ENCODE measurements around the gene NFYC. TPM values are rescaled to one million over a fixed set of nuclear protein-coding genes. Genes with fewer than 3 reads are reported as not detected.

NFYC gene
- total and polyA plus RNA-seq, 7 donors: 45.8 to 69.0 (median 58.6) TPM

DNA sequence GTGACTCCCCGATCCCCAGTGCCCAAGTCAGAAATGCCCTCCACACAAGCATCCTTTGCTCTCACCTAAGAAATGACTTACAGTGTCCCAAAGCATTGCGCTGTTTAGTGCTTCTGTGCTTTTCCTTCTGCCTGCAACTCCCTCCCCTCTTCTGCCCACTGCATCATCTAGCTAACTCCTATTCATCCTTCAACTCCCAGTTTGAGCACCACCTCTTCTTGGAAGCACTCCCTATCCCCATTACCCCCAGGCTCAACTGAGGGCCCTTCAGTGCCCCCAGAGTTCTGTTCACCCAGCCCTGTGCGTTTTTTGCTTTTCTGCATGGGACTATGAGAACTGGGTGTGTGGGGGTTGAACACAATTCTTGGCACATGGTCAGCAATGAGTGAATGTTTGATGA lies 102.1 kb downstream of the NFYC start:
- DNase-seq (no peak), ATAC-seq (no peak)
- H3K36me3 ChIP-seq (ENCODE audit: insufficient read depth in 1 of 2, low read depth in 1 of 2): no peaks in the 10 kb centered on the region
- H3K9me3 ChIP-seq: no peaks in the 10 kb centered on the region
- intact Hi-C loops (cut with DNase I): no loop called here
- WGBS, 3 donors: 95 to 97% (median 96%) methylated on average over 3 of the region's 3 CpGs
- H3K4me3 ChIP-seq: no peak overlapping the region
- TF ChIP-seq, protein P1, sequence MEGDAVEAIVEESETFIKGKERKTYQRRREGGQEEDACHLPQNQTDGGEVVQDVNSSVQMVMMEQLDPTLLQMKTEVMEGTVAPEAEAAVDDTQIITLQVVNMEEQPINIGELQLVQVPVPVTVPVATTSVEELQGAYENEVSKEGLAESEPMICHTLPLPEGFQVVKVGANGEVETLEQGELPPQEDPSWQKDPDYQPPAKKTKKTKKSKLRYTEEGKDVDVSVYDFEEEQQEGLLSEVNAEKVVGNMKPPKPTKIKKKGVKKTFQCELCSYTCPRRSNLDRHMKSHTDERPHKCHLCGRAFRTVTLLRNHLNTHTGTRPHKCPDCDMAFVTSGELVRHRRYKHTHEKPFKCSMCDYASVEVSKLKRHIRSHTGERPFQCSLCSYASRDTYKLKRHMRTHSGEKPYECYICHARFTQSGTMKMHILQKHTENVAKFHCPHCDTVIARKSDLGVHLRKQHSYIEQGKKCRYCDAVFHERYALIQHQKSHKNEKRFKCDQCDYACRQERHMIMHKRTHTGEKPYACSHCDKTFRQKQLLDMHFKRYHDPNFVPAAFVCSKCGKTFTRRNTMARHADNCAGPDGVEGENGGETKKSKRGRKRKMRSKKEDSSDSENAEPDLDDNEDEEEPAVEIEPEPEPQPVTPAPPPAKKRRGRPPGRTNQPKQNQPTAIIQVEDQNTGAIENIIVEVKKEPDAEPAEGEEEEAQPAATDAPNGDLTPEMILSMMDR (IDR thresholded peaks at IDR 0.05): no peak
- no peak overlapping the region for H3K27ac ChIP-seq
- no peaks in the 10 kb centered on the region for H3K27me3 ChIP-seq (ENCODE audit: insufficient read depth in 3 of 3, low read length in 2 of 3)
- H3K4me1 ChIP-seq: peaks cover 42% of the 10 kb centered on the region

DNA sequence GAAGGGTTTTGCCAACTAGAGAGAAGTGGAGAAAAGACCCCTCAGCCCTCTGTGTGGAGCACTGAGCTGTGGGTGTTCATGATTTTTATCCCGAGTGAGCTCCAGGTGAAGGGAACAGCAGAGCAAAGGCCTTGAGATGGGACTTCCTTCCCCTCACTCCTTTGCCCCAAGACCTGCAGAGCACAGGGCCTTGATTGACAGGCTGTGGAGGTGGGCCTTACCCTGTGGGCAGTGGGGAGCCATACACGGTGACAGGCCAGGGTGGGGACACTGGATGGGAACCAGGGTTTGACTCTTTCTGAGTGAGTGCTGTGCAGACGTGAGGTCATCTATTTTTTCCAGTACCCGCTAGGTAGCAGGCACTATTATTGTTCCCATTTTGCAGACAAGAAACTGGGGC lies 102.5 kb downstream of the NFYC start:
- H3K4me1 ChIP-seq: peaks cover 46% of the 10 kb centered on the region
- TF ChIP-seq, protein P1 (IDR thresholded peaks at IDR 0.05): no peak
- no peaks in the 10 kb centered on the region for H3K36me3 ChIP-seq (ENCODE audit: insufficient read depth in 1 of 2, low read depth in 1 of 2)
- 90 to 96% (median 93%) methylated on average over 4 of the region's 4 CpGs for WGBS, 3 donors
- H3K4me3 ChIP-seq: no peak overlapping the region
- H3K27ac ChIP-seq: no peak overlapping the region
- H3K27me3 ChIP-seq (ENCODE audit: insufficient read depth in 3 of 3, low read length in 2 of 3): no peaks in the 10 kb centered on the region
- no peak for DNase-seq
- no peaks in the 10 kb centered on the region for H3K9me3 ChIP-seq
- intact Hi-C loops (cut with DNase I): no loop called here
- no peak for ATAC-seq

DNA sequence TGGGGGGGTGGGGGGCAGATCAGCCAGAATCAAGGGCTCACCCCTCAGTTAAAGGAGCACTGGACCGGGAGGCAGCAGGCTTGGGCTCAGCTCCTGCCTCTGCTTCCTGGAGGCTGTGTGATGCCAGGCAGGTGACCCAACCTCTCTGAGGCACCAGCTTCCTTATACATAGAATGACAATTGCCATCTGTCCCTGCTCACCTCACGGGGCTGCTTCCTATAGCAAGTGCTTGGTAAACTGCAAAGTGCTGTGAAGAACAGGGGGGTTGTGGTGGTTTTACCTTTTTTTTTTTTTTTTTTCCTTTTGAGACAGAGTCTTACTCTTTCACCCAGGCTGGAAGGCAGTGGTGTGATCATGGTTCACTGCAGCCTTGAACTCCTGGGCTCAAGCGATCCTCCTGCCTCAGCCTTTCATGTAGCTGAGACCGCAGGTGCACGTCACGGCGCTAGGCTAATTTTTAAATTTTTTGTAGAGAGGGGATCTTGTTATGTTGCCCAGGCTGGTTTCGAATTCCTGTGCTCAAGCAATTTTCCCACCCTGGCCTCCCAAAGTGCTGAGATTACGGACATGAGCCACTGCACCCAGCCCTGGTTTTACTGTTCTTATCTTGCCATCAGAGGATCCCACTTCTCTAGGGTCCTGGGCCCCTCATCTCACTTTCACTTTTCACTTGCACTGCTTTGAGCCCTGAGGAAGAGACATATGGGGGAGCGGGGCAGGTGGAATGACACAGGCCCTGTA lies 103.6 kb downstream of the NFYC start:
- Histone ChIP-seq H3K27ac (peak overlapping the region; percentile 78), H3K9me3 (no peaks in the 10 kb centered on the region), H3K36me3 (ENCODE audit: insufficient read depth in 1 of 2, low read depth in 1 of 2) (no peaks in the 10 kb centered on the region), H3K27me3 (ENCODE audit: insufficient read depth in 3 of 3, low read length in 2 of 3) (no peaks in the 10 kb centered on the region), H3K4me1 (peaks cover 57% of the 10 kb centered on the region), H3K4me3 (no peak overlapping the region)
- TF ChIP-seq, protein P1 (IDR thresholded peaks at IDR 0.05): no peak
- DNase-seq: no peak
- intact Hi-C loops (cut with DNase I): no loop called here
- no peak for ATAC-seq
- WGBS, 3 donors: 71 to 82% (median 77%) methylated on average over 10 of the region's 10 CpGs

DNA sequence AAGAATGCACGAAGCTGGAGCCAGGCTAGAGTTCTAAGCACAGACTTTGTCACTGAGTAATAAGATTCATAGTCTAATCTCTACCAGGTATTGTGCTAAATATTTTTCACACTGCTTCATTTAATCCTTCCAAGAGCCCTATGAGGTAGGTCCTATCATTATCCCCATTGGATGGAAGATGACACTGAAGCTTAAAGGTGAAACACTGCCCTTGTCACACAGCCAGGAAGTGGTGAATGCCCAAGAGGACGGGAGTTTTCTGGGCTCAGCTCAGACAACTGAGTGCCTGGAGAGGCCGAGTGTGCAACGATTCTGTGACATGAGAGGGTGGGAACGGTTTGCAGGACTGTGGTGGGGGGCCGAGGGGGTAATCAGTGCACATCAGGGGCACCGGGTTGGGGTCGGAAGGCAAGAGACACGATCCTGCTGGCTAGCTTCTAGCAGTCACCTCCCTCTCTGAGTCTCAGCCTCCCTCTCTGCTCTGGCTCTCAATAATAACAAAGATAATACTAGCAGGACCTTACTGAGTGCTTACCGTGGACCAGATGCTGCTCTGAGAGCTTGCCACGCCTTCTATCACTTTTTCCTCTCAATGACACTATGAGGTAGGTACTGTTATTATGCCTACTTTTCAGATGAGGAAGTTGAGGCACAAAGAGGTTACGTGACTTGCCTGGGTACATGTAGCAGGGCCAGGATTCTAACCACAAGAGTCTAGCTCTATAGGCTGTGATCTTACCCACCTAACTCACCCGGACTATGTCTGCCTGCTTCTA lies 104.5 kb downstream of the NFYC start:
- 32 to 40% (median 32%) methylated on average over 13 of the region's 13 CpGs for WGBS, 3 donors
- H3K9me3 ChIP-seq: no peaks in the 10 kb centered on the region
- H3K27me3 ChIP-seq (ENCODE audit: insufficient read depth in 3 of 3, low read length in 2 of 3): no peaks in the 10 kb centered on the region
- H3K27ac ChIP-seq: peak overlapping the region; percentile 78
- H3K36me3 ChIP-seq (ENCODE audit: insufficient read depth in 1 of 2, low read depth in 1 of 2): no peaks in the 10 kb centered on the region
- H3K4me1 ChIP-seq: peaks cover 58% of the 10 kb centered on the region
- ATAC-seq (peak; percentile 36 to 75 (median 70)), DNase-seq (peak in 1 of 2 donors; percentile 56)
- intact Hi-C loops (cut with DNase I): no loop called here
- TF ChIP-seq, protein P1 (IDR thresholded peaks at IDR 0.05): no peak
- H3K4me3 ChIP-seq: no peak overlapping the region

Measured in psoas muscle (tissue), 8 donors.